AG04449 (cell line): ENCODE results near the gene BCAR1.
"Not testable (repeated sequence)": the region's sequence is repeated elsewhere in the genome, so short reads cannot be mapped to it uniquely, and the experiment has no call there.

Experiments
- CTCF ChIA-PET: fragments of 350-600 bp; formaldehyde crosslinking; extraction: SDS; loops from one replicate; lab custom pipeline; 2021; ENCODE audit warnings: antibody characterized with exemption; lab: Yijun Ruan, JAX
- POLR2A ChIA-PET: fragments of 400-600, 350-600 bp; formaldehyde crosslinking; extraction: SDS; loops from one replicate; lab custom pipeline; 2020; ENCODE audit warnings: antibody characterized with exemption, inconsistent platforms; lab: Yijun Ruan, JAX
- DNase-seq: peaks from one replicate; pipeline ENCODE4 v3.0.0-alpha.2; 2010; ENCODE audit warnings: low read depth, low spot score
- H3K4me3 ChIP-seq: 2 replicates; pipeline ENCODE4 v1.5.1; 2011; ENCODE audit warnings: low read depth, mild to moderate bottlenecking, control low read depth, low read length
- CTCF ChIP-seq: IDR thresholded peaks from one replicate; pipeline ENCODE4 v1.5.1; 2011; ENCODE audit warnings: mild to moderate bottlenecking, moderate library complexity, low read length, control low read depth, inconsistent platforms; ENCODE audit not compliant: insufficient read depth; ENCODE audit errors: missing control alignments

BCAR1 gene

GRCh38 chr16:75219088-75219487 lies 32.3 kb downstream of the BCAR1 start:
- ChIA-PET CTCF (interaction anchor here (1.0 to 7.5 kb wide), 4 partner anchors 14 to 246 kb away, joined by 3 to 74 read pairs (median 4); partner anchors contain the start of gene TMEM170A), POLR2A (no interaction called here)
- DNase-seq: no peak
- no peak for TF ChIP-seq CTCF
- no peak overlapping the region for H3K4me3 ChIP-seq

- no peak for DNase-seq
- ChIA-PET POLR2A (interaction anchor here (0.6 kb wide), 1 partner anchor 60 kb away, joined by 4 read pairs; no protein-coding TSS in a partner anchor), CTCF (interaction anchor here (1.0 to 7.5 kb wide), 3 partner anchors 15 to 184 kb away, joined by 3 to 74 read pairs (median 4); no protein-coding TSS in a partner anchor)
- H3K4me3 ChIP-seq: no peak within 1 kb of the TSS
- TF ChIP-seq CTCF: no peak
Measured at GRCh38 chr16:75218256-75219076, 33.0 kb downstream of the BCAR1 start, which contains the start of gene CTRB1. TSS of gene CTRB1 (plus strand) at chr16:75218988. CDS start at chr16:75219008, 20 bp downstream.

GRCh38 chr16:75217389-75217851 lies 34.0 kb downstream of the BCAR1 start:
- no peak for TF ChIP-seq CTCF
- CTCF ChIA-PET: interaction anchor here (1.1 to 7.5 kb wide), 3 partner anchors 16 to 185 kb away, joined by 3 to 74 read pairs (median 13); no protein-coding TSS in a partner anchor

GRCh38 chr16:75216576-75216975 lies 34.8 kb downstream of the BCAR1 start:
- CTCF ChIA-PET: interaction anchor here (2.6 to 7.5 kb wide), 2 partner anchors 16 to 17 kb away, joined by 13 to 74 read pairs; no protein-coding TSS in a partner anchor
- DNase-seq: no peak
- POLR2A ChIA-PET: no interaction called here
- H3K4me3 ChIP-seq: no peak overlapping the region
- no peak for TF ChIP-seq CTCF

More at GRCh38 chr16:75217389-75217851, 34.0 kb downstream of the BCAR1 start:
- no peak overlapping the region for H3K4me3 ChIP-seq
- no peak for DNase-seq
- POLR2A ChIA-PET: no interaction called here

GRCh38 chr16:75216127-75216526 lies 35.3 kb downstream of the BCAR1 start:
- no peak for TF ChIP-seq CTCF
- no peak overlapping the region for H3K4me3 ChIP-seq
- ChIA-PET CTCF (interaction anchor here (2.6 to 7.5 kb wide), 2 partner anchors 15 to 17 kb away, joined by 13 to 74 read pairs; no protein-coding TSS in a partner anchor), POLR2A (no interaction called here)
- DNase-seq: no peak

GRCh38 chr16:75211286-75211685 lies 40.1 kb downstream of the BCAR1 start:
- DNase-seq, H3K4me3 ChIP-seq: not testable (repeated sequence)
- ChIA-PET POLR2A (interaction anchor here (0.6 kb wide), 1 partner anchor 257 kb away, joined by 4 read pairs; no protein-coding TSS in a partner anchor), CTCF (interaction anchor here (1.3 to 1.9 kb wide), 2 partner anchors 11 to 22 kb away, joined by 3 to 4 read pairs; no protein-coding TSS in a partner anchor)
